ENCODE measurements around the gene POLE.
A peak's percentile ranks its signal among the peaks of the same experiment; 100 is the strongest.
"Not testable (repeated sequence)": the region's sequence is repeated elsewhere in the genome, so short reads cannot be mapped to it uniquely, and the experiment has no call there.

Gene POLE

DNA sequence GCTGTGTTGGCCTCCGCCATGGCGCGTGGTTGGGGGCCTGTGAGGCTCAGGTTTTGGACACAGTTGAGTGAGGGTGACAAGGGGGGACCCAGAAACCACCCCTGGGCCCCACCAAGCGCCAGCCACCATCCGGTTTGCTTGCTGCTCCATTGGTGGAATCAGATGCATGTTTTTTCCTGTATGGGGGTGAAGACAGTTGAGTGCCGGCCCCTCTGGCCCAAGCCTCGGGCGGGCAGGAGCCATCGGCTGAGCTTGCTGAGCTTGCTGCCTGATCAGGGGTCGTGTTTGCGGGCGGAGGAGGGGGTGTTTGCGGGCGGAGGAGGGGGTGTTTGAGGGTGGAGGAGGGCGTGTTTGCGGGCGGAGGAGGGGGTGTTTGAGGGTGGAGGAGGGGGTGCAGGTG, 29.9 kb upstream of the POLE start:
- no peak for DNase-seq

DNA sequence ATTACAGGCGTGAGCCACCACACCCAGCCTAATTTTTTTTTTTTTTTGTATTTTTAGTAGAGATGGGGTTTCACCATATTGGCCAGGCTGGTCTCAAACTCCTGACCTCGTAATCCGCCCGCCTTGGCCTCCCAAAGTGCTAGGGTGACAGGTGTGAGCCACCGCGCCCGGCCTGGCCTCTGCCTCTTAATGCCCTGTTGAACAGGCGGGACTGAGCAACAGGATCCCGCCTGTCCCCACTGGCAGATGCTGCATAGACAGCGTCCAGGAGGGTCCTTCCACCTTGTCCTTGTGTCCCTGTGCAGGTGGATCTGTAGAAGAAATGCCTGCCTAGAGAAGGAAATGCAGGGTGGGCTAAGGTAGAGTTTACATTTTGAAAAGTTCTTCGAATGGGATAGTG, 29.2 kb upstream of the POLE start:
- DNase-seq: no peak

DNA sequence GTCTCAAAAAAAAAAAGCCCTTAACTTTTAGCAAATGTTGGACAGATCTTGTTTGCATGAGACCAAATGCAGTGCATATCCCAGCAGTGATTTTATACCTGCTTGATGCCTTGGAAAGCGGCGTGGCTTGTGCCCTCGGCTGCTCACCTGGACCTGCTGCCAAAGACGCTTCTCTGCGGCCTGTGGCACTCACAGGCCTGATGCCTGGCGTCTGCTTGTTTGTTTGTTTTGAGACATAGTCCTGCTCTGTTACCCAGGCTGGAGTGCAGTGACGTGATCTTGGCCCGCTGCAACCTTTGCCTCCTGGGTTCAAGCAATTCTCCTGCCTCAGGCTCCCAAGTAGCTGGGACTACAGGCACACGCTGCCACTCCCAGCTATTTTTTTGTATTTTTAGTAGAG, 28.7 kb upstream of the POLE start:
- no peak for DNase-seq

DNA sequence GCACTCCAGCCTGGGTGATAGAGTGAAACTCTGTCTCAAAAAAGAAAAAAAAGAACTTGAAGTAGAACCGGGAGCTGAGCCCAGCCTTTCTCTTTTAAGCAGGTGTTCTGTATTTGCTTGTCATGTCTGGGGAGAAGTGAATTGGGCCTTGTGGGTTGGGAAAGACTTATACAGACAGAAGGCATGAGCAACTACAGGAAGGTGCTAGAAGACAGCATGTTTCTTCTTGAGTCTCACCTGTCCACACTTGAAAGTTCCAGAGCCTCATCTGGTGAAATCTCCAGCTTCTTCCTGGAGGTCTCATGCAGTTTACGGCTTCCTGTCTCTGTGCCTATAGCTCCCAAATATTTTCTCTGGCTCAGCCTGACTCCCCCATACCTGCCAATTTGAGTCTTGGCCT, 26.0 kb upstream of the POLE start:
- DNase-seq: no peak

DNA sequence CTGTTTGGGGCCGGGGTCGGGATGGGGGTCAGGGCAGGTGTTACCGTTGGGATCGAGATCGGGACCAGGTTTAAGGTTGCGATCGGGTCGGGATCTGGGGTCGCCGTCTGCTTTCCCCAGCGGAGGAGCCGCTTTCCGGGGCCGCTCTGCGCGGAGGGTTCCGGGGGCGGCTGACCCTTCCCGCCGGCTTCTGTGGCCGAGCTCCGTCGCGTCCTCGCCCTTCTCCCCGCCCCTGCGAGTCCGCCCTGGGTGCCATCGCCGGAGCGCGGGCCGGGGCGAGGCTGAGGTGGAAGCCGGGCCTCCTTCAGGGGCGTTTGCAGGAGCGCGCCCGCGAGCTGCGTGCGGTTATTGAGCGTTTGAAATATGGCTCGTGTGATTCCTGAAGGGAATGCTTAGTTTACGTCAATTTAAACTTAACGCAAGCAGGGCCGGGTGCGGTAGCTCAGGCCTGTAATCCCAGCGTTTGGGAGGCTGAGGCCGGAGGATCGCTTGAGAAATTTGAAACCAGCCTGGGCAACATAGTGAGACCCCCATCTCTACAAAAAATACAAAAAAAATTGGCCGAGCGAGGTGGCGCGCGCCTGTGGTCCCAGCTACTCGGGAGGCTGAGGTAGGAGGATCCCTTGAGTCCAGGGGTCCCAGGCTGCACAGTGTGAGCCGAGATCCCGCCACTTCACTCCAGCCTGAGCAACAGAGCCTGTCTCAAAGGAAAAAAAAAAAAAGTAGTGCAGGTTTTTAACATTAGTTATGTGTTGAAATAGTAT, 24.1 kb upstream of the POLE start:
- DNase-seq: peak; percentile 59

DNA sequence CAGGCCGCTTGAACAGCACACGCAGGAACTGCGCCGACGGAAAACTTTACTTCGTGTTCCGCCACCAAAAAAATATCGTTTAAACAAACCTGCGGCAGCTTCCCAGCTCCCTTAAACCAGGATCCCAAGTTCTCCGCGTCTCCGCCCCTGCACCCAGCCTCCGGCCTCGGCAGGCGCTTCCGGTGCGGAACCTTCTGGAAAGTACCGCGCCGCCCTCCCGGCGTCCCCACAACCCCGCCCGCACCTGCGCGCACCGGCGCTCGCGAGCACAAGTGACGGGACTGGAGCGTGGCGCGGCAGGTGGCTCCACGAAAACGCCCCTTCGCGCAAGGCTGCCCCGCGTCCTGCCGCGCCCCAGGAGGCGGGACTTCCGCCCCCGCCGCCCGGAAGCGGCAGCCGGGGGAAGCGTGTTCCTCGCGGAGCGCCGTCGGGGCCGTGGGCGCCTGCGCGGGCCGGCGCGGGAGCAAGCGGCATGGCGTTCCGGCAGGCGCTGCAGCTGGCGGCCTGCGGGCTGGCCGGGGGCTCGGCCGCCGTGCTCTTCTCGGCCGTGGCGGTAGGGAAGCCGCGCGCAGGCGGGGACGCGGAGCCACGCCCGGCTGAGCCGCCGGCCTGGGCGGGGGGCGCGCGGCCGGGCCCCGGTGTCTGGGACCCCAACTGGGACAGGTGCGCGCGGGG, 23.4 kb upstream of the POLE start, which contains the start of gene PGAM5:
Gene PGAM5, plus strand, starts transcription at position 438 of the 675 bp plus-strand sequence. Its CDS starts 35 bp downstream, at position 473.
- DNase-seq: peak; percentile 97

DNA sequence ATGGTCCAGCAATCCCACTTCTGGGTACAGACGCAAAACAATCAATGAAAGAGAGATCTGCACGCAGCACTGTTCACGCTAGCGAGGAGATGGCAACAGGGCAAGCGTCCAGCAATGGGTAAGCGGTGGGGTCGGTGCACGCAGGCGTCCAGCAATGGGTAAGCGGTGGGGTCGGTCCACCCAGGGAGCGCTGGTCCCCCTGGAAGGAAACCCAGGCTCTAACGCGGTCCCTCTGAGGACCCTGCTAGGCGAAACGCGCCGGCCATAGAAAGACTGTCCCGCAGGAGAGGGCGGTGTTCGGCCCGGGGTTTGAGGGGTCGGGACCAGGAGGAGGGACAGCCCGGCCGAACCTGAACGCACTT, 22.9 kb upstream of the POLE start:
- DNase-seq: no peak

DNA sequence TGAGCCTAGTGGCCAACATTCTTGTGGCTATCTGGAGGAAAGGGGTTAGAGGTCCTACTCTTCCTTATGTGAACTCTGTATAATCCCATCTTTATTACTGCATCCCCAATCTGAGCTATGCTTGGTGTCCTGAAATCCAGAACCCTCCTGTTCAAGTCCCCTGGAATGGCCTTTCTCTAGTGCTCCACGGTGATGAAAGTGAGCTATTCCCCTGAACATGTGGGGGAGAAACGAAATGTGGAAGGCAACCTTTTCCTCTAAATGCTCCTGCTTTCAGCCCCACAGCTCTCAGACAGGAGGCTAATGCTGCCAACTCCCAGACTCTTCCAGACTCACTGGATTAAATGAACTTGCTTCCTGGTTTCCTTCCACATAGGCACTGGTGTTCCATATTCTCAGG, 21.0 kb upstream of the POLE start:
- no peak for DNase-seq

DNA sequence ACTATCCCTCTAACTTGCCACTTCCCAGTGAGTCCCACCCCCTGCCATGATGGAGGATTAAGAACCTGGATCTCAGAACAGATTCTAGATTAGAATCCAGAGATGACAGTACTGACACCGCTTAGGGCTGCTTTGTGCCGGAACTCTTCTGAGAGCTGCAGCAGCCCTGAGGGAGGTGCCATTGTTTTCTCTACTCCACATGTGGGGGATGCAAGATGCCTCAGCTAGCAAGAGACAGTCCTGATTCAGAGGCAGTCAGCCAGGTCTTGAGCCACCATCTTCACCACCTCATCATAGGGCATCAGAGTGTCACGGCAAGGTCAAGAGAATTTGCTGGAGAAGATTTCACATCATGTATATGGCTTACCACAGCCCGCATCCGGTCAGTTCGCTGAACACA, 20.1 kb upstream of the POLE start:
- no peak for DNase-seq

DNA sequence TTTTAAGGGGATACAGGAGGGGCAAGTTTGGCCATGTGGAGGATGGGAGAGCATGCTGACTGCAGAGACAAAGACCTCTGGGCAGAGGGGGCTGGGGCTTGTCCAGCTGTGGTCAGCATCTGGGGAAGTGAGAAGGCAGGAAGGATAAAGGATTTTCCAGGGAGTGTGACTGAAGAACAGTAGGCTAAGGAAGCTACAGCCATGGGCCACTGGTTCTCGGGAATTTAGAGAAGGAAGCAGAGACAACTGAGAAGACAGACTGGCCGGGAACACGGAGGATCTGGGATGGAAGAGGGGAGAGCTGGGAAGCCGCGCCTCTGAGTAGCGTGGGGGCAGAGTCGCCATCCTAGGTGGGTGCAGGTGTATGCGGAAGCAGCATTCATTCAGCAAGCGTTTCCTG, 16.5 kb upstream of the POLE start:
- no peak for DNase-seq

DNA sequence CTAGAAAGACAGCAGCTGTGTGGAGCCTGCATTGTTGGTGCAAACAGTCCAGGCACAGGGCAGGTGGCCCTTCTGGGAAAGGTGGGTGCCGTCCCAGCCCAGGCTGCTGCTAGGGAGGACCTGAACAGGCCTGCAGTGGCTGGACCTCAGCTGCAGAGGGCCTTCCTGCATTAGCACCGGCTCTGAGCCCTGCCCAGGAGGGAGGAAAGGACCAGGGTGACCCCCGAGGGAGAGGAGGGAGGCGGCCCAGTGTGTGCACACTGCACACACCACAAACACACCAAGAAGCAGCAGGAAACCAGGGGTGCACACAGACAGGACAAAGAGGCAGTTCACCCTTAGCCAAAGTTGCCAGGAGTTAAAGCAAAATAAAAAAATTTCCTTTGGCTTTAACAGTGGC, 15.5 kb upstream of the POLE start:
- DNase-seq: no peak

DNA sequence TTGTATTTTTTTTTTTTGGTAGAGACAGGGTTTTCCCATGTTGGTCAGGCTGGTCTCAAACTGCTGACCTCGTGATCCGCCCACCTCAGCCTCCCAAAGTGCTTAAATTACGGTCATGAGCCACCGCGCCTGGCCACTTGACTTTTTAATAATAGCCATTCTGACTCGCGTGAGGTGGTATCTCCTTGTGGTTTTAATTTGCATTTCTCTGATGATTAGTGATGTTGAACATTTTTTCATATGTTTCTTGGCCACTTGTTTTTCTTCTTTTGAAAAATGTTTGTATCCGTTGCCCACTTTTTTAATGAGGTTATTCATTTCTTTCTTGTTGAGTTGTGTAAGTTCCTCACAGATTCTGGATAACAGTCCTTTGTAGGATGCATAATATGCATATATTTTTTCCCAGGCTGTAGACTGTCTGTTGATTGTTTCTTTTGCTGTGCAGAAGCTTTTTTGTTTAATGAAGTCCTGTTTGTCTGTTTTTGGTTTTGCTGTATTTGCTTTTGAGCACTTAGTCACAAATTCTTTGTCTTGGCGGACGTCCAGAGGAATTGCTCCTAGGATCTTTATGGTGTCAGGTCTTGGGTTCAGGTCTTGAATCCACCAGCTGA, 13.2 kb upstream of the POLE start:
- no peak for DNase-seq

DNA sequence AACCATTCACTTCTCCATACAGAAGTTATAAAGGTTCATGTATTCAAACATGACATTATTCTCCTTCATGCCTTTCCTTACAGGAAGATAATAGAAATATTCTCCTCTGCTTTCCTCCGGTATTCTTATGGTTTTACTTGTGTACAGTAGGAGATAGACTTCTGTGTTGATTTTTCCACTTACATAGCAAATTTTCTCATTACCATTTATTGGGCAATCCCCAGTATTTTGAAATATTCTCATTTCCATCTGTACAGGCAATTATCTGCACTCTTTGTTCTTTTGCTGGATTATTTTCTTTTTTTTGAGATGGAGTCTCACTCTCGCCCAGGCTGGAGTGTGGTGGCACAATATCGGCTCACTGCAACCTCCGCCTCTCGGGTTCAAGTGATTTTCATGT, 11.2 kb upstream of the POLE start:
- no peak for DNase-seq

DNA sequence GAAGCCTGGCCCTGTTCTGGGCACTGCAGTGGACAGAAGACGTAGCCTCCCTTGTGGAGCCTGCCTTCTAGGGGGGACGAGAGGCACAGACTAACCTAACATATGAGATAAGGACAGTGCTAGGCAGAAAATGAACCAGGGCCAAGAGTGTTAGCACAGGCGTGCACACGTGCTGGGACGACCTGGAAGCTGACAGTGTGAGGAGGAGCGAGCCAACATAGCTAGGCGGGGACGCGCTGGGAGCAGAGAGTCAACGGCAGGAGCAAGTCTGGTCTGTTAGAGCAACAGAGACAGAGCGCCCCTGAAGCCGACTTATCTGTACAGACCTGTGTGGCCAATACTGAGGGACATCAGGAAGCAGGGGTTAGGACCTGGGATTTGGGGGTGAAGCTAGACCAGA, 8.3 kb upstream of the POLE start:
- DNase-seq: no peak

DNA sequence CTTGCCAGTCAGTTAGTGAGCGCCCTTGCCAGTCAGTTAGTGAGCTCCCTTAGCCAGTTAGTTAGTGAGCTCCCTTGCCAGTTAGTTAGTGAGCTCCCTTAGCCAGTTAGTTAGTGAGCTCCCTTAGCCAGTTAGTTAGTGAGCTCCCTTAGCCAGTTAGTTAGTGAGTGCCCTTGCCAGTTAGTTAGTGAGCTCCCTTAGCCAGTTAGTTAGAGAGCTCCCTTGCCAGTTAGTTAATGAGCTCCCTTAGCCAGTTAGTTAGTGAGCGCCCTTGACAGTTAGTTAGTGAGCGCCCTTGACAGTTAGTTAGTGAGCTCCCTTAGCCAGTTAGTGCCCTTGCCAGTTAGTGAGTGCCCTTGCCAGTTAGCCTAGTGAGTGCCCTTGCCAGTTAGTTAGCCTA, 7.7 kb upstream of the POLE start:
- DNase-seq: not testable (repeated sequence)

DNA sequence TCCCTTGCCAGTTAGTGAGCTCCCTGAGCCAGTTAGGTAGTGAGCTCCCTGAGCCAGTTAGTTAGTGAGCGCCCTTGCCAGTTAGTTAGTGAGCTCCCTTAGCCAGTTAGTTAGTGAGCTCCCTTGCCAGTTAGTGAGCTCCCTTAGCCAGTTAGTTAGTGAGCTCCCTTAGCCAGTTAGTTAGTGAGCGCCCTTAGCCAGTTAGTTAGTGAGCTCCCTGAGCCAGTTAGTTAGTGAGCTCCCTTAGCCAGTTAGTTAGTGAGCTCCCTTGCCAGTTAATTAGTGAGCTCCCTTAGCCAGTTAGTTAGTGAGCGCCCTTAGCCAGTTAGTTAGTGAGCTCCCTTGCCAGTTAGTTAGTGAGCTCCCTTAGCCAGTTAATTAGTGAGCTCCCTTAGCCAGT, 4.9 kb upstream of the POLE start:
- DNase-seq: not testable (repeated sequence)

DNA sequence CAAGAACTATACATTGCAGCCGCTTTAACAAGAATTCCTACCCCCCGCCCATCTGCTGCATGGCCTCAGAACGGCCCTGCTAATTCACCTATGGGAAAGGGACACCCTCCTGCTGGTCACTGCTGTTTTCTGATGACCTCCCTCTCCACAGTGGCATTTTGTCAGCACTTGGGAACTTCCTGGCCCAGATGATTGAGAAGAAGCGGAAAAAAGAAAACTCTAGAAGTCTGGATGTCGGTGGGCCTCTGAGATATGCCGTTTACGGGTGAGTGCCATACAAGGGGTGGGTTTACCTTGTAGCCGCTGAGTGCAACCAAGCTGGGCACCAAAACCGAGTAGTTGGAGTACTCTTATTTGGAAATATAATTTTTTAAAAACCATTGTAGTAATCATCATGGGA, 3.0 kb upstream of the POLE start:
- no peak for DNase-seq

DNA sequence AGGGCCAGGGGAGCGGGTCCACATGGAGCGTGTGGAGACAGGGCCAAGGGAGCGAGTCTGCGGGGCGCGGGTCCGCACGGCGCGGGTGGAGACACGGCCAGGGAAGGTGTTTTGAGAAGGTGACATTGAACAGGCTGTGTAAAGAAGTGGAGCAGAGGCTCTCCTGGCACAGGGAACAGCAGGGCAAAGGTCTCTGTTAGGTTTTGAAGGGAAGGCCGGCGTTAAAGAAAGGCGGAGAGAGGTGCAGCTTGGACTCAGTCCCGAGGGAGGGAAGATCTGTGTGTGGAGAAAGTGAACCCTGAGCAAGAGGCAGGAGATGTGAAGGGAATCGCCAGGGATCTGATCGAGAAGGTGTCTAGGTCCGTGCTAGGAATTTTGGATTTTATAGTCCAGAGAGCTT, 2.1 kb upstream of the POLE start:
- peak; percentile 24 for DNase-seq

DNA sequence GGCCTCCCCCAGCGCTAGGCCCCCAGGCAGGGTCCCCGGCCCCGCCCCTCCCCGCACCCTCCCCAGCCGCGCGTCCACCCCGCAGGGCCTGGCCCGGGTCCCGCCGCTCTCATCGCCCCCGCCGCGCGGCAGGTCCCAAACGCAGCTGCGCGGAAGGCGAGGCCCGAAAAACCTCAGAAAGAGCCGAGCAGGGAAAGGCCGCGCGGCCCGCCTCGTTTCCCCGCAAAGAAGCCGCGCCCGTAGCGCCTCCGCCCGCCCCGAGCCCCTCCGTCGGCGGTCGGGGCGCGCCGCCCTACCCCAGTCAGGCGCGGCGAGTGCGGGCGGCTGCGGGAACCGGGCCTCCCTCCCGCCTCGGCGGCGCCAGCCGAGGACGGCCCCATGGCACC, 324 bp downstream of the POLE start:
- peak; percentile 84 for DNase-seq

DNA sequence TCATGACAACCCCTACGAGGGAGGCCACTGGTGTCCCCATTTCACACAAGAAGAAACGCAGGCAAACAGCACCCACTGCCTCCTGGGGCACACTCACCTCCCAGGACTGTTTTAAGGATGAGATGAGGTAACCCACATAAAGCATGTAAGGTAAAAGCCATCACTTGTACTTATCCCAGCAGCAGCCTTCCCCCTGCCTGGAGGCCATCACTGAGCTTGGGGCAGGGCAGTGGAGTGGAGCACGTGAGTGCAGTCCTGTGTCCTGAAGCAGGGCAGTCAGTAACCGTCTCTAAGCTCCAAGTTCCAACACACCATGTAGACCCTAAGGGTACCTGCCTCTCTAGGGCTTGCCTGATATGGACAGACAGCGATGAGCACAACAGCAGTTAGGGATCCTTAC, 1.7 kb downstream of the POLE start:
- DNase-seq: no peak

DNA sequence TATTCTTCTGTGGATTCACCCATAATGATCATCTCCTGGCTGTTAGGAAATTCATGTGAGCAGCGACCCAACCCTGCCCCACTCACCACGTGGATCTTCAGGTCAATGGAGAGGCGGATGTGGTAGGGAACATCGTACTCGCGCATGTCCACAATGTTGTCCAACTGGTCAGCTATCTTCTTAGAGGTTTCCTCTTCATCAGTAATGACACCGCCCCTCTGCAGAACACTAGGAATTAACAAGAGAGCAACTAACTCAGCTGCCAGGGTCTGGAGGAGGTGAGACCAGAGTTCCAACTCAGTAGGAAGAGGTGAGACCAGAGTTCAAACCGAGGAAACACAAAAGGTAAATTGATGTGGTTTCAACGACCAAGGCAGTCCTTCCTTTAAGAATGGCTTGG, 9.7 kb downstream of the POLE start:
- DNase-seq: no peak

DNA sequence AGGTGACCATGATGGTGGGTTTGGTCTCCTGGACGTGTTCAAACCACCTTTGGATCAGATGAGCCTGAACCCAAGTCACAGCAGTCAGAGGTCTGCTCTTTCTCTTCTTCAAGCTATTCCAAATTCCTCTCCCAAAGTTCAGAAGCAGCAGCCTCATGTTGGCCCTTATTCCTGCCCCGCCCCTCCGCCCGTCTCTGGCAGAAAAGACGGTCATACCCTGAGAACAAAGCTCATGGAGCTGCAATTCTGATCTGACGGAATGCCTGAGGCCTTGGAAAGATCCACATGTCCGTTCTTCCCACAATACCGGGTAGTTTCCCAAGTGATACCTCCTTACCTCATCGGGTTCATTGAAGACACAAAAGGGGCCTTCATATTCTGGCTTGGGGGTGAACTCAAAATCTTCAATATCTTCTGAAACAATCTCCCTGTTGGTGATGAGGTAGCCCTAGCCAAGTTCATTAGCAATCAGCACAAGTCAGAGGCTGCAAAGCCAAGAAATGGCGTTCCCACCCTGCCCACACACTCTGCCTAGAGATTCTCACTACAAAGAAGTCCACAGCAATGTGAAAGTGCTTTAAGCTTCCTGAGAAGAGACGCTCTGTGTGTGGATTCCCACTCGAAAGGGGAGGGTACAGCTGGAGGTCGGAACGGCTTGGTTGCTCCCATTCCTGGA, 11.2 kb downstream of the POLE start:
- DNase-seq: no peak

DNA sequence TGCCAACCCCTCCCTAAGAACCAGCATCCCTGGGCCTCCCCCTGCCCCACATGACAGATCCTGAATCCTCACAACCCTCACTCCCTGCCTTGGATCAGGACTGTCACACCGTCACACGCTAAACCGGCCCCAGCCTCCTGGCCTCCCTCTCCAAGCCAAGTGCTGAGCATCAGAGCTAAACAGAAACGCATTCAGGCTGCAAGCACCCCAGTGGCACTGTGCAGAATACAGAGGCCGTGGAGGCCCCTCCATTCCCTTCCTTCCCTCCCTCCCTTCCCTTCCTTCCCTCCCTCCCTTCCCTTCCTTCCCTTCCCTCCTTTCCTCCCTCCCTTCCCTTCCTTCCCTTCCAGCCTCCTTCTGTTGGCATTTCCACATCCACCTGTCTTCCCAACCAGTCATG, 12.6 kb downstream of the POLE start:
- DNase-seq: no peak

Data from NCI-H69 (cell line).